HG02798 (cell line): ENCODE results near the gene DGCR2.
"Not testable (repeated sequence)": the region's sequence is repeated elsewhere in the genome, so short reads cannot be mapped to it uniquely, and the experiment has no call there.

Experiments
- ATAC-seq: cut with Tn5 transposase; IDR thresholded peaks from one replicate; pipeline ENCODE4 v1.9.1; 2021; ENCODE audit warnings: mild to moderate bottlenecking; ENCODE audit not compliant: unreplicated experiment, poor library complexity

The DGCR2 gene

GRCh38 chr22:19035474-19036228 is 86.6 kb downstream of the DGCR2 start:
- ATAC-seq, result no peak

- ATAC-seq, result not testable (repeated sequence)
Measured at GRCh38 chr22:19035126-19035473, 87.1 kb downstream of the DGCR2 start.

GRCh38 chr22:19034724-19035120 is 87.5 kb downstream of the DGCR2 start:
- ATAC-seq, result not testable (repeated sequence)

- ATAC-seq, result not testable (repeated sequence)
Measured at GRCh38 chr22:19034031-19034723, 88.0 kb downstream of the DGCR2 start.

- ATAC-seq, result not testable (repeated sequence)
Measured at GRCh38 chr22:19033568-19033905, 88.7 kb downstream of the DGCR2 start.

- not testable (repeated sequence) for ATAC-seq
Measured at GRCh38 chr22:19032898-19033567, 89.2 kb downstream of the DGCR2 start.

GRCh38 chr22:19032156-19032785 is 89.9 kb downstream of the DGCR2 start:
- not testable (repeated sequence) for ATAC-seq

- not testable (repeated sequence) for ATAC-seq
Measured at GRCh38 chr22:19030889-19031252, 91.3 kb downstream of the DGCR2 start.

- not testable (repeated sequence) for ATAC-seq
Measured at GRCh38 chr22:19030226-19030888, 91.9 kb downstream of the DGCR2 start.

GRCh38 chr22:19029113-19030103 is 92.8 kb downstream of the DGCR2 start:
- ATAC-seq, result not testable (repeated sequence)

- ATAC-seq, result not testable (repeated sequence)
Measured at GRCh38 chr22:19028060-19028455, 94.2 kb downstream of the DGCR2 start.

- ATAC-seq, result not testable (repeated sequence)
Measured at GRCh38 chr22:19027371-19028059, 94.7 kb downstream of the DGCR2 start.

GRCh38 chr22:19026080-19026479 is 96.1 kb downstream of the DGCR2 start:
- ATAC-seq, result not testable (repeated sequence)

- ATAC-seq, result not testable (repeated sequence)
Measured at GRCh38 chr22:19024956-19025489, 97.2 kb downstream of the DGCR2 start.

- ATAC-seq, result not testable (repeated sequence)
Measured at GRCh38 chr22:19023931-19024330, 98.3 kb downstream of the DGCR2 start.

GRCh38 chr22:19022755-19023154 is 99.5 kb downstream of the DGCR2 start:
- ATAC-seq, result no peak

- no peak for ATAC-seq
Measured at GRCh38 chr22:19019679-19020032, 102.6 kb downstream of the DGCR2 start.

- no peak for ATAC-seq
Measured at GRCh38 chr22:19019029-19019678, 103.1 kb downstream of the DGCR2 start.
